ENCODE results near the gene TMEM74B.
"Not testable (repeated sequence)": the region's sequence is repeated elsewhere in the genome, so short reads cannot be mapped to it uniquely, and the experiment has no call there.

TMEM74B gene

GRCh38 chr20:1178103-1178502, 6.7 kb downstream of the TMEM74B start:
- DNase-seq: no peak

- no peak for DNase-seq
These were observed 7.1 kb downstream of the TMEM74B start for GRCh38 chr20:1177680-1178079.

GRCh38 chr20:1174787-1175186, 10.0 kb downstream of the TMEM74B start:
- no peak for DNase-seq

GRCh38 chr20:1173698-1174097, 11.1 kb downstream of the TMEM74B start:
- no peak for DNase-seq

GRCh38 chr20:1171461-1172093, 13.2 kb downstream of the TMEM74B start:
- DNase-seq: peak; percentile 14

GRCh38 chr20:1169224-1169623, 15.6 kb downstream of the TMEM74B start:
- no peak for DNase-seq

- DNase-seq: no peak
These were observed 17.6 kb downstream of the TMEM74B start for GRCh38 chr20:1166948-1167720.

- DNase-seq: no peak
These were observed 18.8 kb downstream of the TMEM74B start for GRCh38 chr20:1165941-1166340.

- no peak for DNase-seq
These were observed 19.3 kb downstream of the TMEM74B start for GRCh38 chr20:1165521-1165920.

GRCh38 chr20:1164871-1165270, 19.9 kb downstream of the TMEM74B start:
- DNase-seq: no peak

GRCh38 chr20:1163653-1164052, 21.1 kb downstream of the TMEM74B start:
- no peak for DNase-seq

GRCh38 chr20:1163105-1163504, 21.7 kb downstream of the TMEM74B start:
- no peak for DNase-seq

GRCh38 chr20:1160991-1161390, 23.8 kb downstream of the TMEM74B start:
- DNase-seq: no peak

- DNase-seq: no peak
These were observed 24.3 kb downstream of the TMEM74B start for GRCh38 chr20:1160496-1160895.

GRCh38 chr20:1155342-1155741, 29.4 kb downstream of the TMEM74B start:
- DNase-seq: no peak

GRCh38 chr20:1154691-1155090, 30.1 kb downstream of the TMEM74B start:
- no peak for DNase-seq

- DNase-seq: no peak
These were observed 30.6 kb downstream of the TMEM74B start for GRCh38 chr20:1154226-1154625.

- no peak for DNase-seq
These were observed 33.8 kb downstream of the TMEM74B start for GRCh38 chr20:1150968-1151367.

GRCh38 chr20:1150218-1150617, 34.6 kb downstream of the TMEM74B start:
- DNase-seq: no peak

GRCh38 chr20:1149812-1150211, 35.0 kb downstream of the TMEM74B start:
- DNase-seq: not testable (repeated sequence)

- no peak for DNase-seq
These were observed 37.8 kb downstream of the TMEM74B start for GRCh38 chr20:1146957-1147356.

GRCh38 chr20:1144401-1145172, 40.2 kb downstream of the TMEM74B start:
- DNase-seq: no peak

- DNase-seq: no peak
These were observed 47.5 kb downstream of the TMEM74B start for GRCh38 chr20:1137236-1137635.

GRCh38 chr20:1134836-1135235, 49.9 kb downstream of the TMEM74B start:
- no peak for DNase-seq
